Astrocyte (in vitro differentiated cells and primary cell): ENCODE data around the gene COG5.

Experiments used
- CTCF ChIP-seq: IDR thresholded peaks from 2 replicates; pipeline ENCODE4 v1.5.1; 2011; ENCODE audit warnings: low read depth, mild to moderate bottlenecking, inconsistent platforms, low read length, moderate library complexity; ENCODE audit not compliant: insufficient read depth
- EZH2 ChIP-seq: IDR thresholded peaks from 2 replicates; pipeline ENCODE4 v1.6.1; 2012; ENCODE audit warnings: mild to moderate bottlenecking, low read length, inconsistent platforms; ENCODE audit not compliant: insufficient read depth

GRCh38 chr7:107495516-107495915 lies 68.2 kb downstream of the COG5 start:
- TF ChIP-seq CTCF: no peak
- no peak for TF ChIP-seq EZH2
